NT2/D1 (cell line): Measurements from ENCODE around the gene WNT6.

Experiments used
- SUZ12 ChIP-seq: IDR thresholded peaks from 2 replicates; pipeline ENCODE4 v1.6.1; 2011; ENCODE audit not compliant: insufficient read length, insufficient read depth; ENCODE audit errors: extremely low read depth
- YY1 ChIP-seq: IDR thresholded peaks from 2 replicates; pipeline ENCODE4 v1.6.1; 2011; ENCODE audit not compliant: insufficient read length, insufficient read depth
- ZNF274 ChIP-seq: IDR thresholded peaks from 2 replicates; pipeline ENCODE4 v1.6.1; 2011; ENCODE audit warnings: mild to moderate bottlenecking, low read depth, low read length

DNA sequence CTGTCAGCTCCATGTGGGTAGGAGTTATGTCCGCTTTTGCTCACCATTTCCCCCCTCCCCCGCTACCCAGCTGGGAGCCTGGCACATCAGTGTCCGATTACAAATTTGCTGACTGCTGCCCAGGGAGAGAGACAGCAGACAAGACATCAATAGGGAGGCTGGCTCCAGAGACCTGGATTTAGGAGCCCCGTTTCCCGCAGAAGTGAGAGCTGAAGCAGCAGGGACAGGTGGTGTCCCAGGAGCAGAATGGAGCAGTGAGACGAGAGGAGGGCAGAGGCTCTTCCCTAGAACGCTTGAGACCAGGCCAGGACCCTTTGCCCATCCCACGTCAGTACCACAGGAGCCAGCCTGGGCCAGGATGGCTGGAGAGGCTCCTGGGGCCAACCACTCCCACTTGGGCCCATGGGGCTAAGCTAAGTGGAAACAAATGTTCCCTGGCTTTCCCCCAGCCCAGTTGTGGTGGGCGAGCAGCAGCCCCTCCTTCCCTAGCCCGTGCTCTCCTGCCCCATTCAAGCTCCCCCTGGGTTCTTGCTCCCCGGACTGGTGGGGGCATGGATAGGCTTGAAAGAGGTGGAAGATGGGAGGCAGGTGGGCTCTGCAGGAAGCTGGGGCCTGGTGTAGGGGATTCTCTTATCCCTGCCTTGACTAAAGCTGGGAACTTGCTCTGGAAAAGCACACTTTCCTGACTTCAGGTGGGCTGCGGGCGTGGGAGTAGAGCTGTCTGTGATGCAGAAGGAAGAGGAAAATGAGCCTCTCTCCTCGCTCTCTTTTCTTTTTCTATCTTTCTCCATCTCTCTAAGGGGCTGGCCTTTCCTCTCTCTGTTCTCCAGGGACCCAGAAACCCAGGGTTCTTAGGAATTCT is 4.1 kb upstream of the WNT6 start:
- TF ChIP-seq ZNF274 (no peak), YY1 (no peak), SUZ12 (no peak)
